OCI-LY1 (cell line): Measurements from ENCODE around the gene TMEM132C.

Source experiments
- H2AFZ ChIP-seq: fragments of 200-600 bp; sonication (generic), shearing (Covaris generic); 2 replicates; pipeline ENCODE4 v1.6.0; 2014; ENCODE audit warnings: antibody characterized with exemption, mild to moderate bottlenecking, low read length
- H3F3A ChIP-seq: fragments of 200-600 bp; sonication (generic), shearing (Covaris generic); 2 replicates; pipeline ENCODE4 v1.6.0; 2014; ENCODE audit warnings: mild to moderate bottlenecking, antibody characterized with exemption, low read length, moderate library complexity; ENCODE audit not compliant: insufficient read depth
- H3K27ac ChIP-seq: fragments of 200-600 bp; sonication (generic); 2 replicates; pipeline ENCODE4 v1.5.1; 2014; ENCODE audit warnings: low read length, mixed run types, mild to moderate bottlenecking, low read depth; ENCODE audit not compliant: poor library complexity, severe bottlenecking
- H3K27me3 ChIP-seq: fragments of 200-600 bp; sonication (generic); 2 replicates; pipeline ENCODE4 v1.6.0; 2014; ENCODE audit warnings: antibody characterized with exemption, mild to moderate bottlenecking, low read length, moderate library complexity; ENCODE audit not compliant: insufficient read depth
- H3K36me3 ChIP-seq: fragments of 200-600 bp; sonication (generic); 2 replicates; pipeline ENCODE4 v1.6.1; 2014; ENCODE audit warnings: mild to moderate bottlenecking, antibody characterized with exemption, low read length, moderate library complexity, mixed read lengths; ENCODE audit not compliant: insufficient read depth
- H3K4me1 ChIP-seq: fragments of 200-600 bp; sonication (generic); 2 replicates; pipeline ENCODE4 v1.5.1; 2014; ENCODE audit warnings: mild to moderate bottlenecking, low read length, moderate library complexity; ENCODE audit not compliant: insufficient read depth, severe bottlenecking
- H3K4me2 ChIP-seq: fragments of 200-600 bp; sonication (generic), shearing (Covaris generic); 2 replicates; pipeline ENCODE4 v1.6.1; 2014; ENCODE audit warnings: low read length
- H3K4me3 ChIP-seq: fragments of 200-600 bp; sonication (generic); 2 replicates; pipeline ENCODE4 v1.5.1; 2014; ENCODE audit warnings: low read length, low read depth, mild to moderate bottlenecking, mixed read lengths; ENCODE audit not compliant: poor library complexity, severe bottlenecking
- H3K79me2 ChIP-seq: fragments of 200-600 bp; shearing (Covaris generic); 2 replicates; pipeline ENCODE4 v1.6.1; 2016; ENCODE audit warnings: mixed run types, low read length, mixed read lengths; ENCODE audit not compliant: insufficient read depth
- H3K9ac ChIP-seq: fragments of 200-600 bp; sonication (generic), shearing (Covaris generic); 2 replicates; pipeline ENCODE4 v1.6.1; 2014; ENCODE audit warnings: mild to moderate bottlenecking, low read length, mixed read lengths
- H3K9me2 ChIP-seq: fragments of 200-600 bp; sonication (generic), shearing (Covaris generic); 2 replicates; pipeline ENCODE4 v1.6.1; 2014; ENCODE audit warnings: low read depth, mild to moderate bottlenecking, low read length, mixed read lengths
- H3K9me3 ChIP-seq: fragments of 200-600 bp; shearing (Covaris generic); 2 replicates; pipeline ENCODE4 v1.6.1; 2014; ENCODE audit warnings: low read length, mixed read lengths
- H4K20me1 ChIP-seq: fragments of 200-600 bp; sonication (generic), shearing (Covaris generic); 2 replicates; pipeline ENCODE4 v1.6.0; 2016; ENCODE audit warnings: mild to moderate bottlenecking, low read length; ENCODE audit not compliant: insufficient read depth
- EZH2 ChIP-seq: fragments of 200-600 bp; sonication (generic), shearing (Covaris generic); IDR thresholded peaks from 2 replicates; pipeline ENCODE4 v1.8.0; 2017; ENCODE audit warnings: borderline replicate concordance, mixed run types, mild to moderate bottlenecking, antibody characterized with exemption, low read length, moderate library complexity, mixed read lengths
- TF ChIP-seq, protein P1 (sequence below): fragments of 200-600 bp; sonication (generic), shearing (Covaris generic); IDR thresholded peaks from 2 replicates; pipeline ENCODE4 v1.5.1; 2017; ENCODE audit warnings: mild to moderate bottlenecking, antibody characterized with exemption, low read length, moderate library complexity, mixed read lengths

Gene TMEM132C

DNA sequence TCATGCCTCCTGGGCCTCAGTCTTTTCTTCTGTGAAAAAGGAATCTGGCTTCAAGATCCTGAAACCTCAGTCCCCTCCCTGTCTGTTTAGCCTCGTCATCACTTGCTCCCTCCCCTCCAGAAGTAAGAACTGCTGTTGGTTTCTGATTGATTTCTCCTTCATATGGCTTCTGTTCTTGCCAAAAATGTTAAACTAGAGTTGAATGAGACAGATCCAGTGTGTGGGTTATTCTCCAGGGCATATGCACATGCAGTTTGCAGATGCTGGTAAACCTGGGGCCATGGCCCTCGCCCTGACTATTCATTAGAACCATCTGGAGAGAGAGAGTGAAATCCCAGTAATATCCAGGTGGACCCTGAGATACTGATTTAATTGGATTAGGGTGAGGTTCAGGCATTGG lies 175.1 kb downstream of the TMEM132C start:
- no peaks in the 10 kb centered on the region for H3K36me3 ChIP-seq
- no peak overlapping the region for H3K4me2 ChIP-seq
- H3K79me2 ChIP-seq: no peaks in the 10 kb centered on the region
- no peak overlapping the region for H2AFZ ChIP-seq
- H3K4me3 ChIP-seq: no peak overlapping the region
- no peaks in the 10 kb centered on the region for H3F3A ChIP-seq
- H3K9ac ChIP-seq: no peak overlapping the region
- H3K27ac ChIP-seq: no peak overlapping the region
- H3K9me3 ChIP-seq: no peaks in the 10 kb centered on the region
- H3K4me1 ChIP-seq: no peaks in the 10 kb centered on the region
- H3K9me2 ChIP-seq: no peaks in the 10 kb centered on the region
- H4K20me1 ChIP-seq: no peaks in the 10 kb centered on the region
- TF ChIP-seq EZH2: no peak
- TF ChIP-seq, protein P1, sequence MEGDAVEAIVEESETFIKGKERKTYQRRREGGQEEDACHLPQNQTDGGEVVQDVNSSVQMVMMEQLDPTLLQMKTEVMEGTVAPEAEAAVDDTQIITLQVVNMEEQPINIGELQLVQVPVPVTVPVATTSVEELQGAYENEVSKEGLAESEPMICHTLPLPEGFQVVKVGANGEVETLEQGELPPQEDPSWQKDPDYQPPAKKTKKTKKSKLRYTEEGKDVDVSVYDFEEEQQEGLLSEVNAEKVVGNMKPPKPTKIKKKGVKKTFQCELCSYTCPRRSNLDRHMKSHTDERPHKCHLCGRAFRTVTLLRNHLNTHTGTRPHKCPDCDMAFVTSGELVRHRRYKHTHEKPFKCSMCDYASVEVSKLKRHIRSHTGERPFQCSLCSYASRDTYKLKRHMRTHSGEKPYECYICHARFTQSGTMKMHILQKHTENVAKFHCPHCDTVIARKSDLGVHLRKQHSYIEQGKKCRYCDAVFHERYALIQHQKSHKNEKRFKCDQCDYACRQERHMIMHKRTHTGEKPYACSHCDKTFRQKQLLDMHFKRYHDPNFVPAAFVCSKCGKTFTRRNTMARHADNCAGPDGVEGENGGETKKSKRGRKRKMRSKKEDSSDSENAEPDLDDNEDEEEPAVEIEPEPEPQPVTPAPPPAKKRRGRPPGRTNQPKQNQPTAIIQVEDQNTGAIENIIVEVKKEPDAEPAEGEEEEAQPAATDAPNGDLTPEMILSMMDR: no peak
- no peaks in the 10 kb centered on the region for H3K27me3 ChIP-seq

- no peaks in the 10 kb centered on the region for H3K79me2 ChIP-seq
- H3K9me3 ChIP-seq: no peaks in the 10 kb centered on the region
- H3K27ac ChIP-seq: no peak overlapping the region
- H3K9ac ChIP-seq: no peak overlapping the region
- TF ChIP-seq, protein P1: no peak
- TF ChIP-seq EZH2: no peak
- H3K27me3 ChIP-seq: no peaks in the 10 kb centered on the region
- H3K4me1 ChIP-seq: no peaks in the 10 kb centered on the region
- no peak overlapping the region for H2AFZ ChIP-seq
- H3F3A ChIP-seq: no peaks in the 10 kb centered on the region
- H4K20me1 ChIP-seq: no peaks in the 10 kb centered on the region
- H3K4me3 ChIP-seq: no peak overlapping the region
- no peaks in the 10 kb centered on the region for H3K36me3 ChIP-seq
- H3K4me2 ChIP-seq: no peak overlapping the region
- no peaks in the 10 kb centered on the region for H3K9me2 ChIP-seq
These were observed 177.6 kb downstream of the TMEM132C start for GRCh38 chr12:128444598-128444997.

- Histone ChIP-seq H3K9ac (no peak overlapping the region), H3K36me3 (no peaks in the 10 kb centered on the region), H3K9me2 (no peaks in the 10 kb centered on the region), H3K27me3 (no peaks in the 10 kb centered on the region), H3K4me2 (no peak overlapping the region), H2AFZ (no peak overlapping the region), H3K79me2 (no peaks in the 10 kb centered on the region), H3K9me3 (no peaks in the 10 kb centered on the region), H4K20me1 (no peaks in the 10 kb centered on the region), H3F3A (no peaks in the 10 kb centered on the region), H3K4me3 (no peak overlapping the region), H3K4me1 (no peaks in the 10 kb centered on the region), H3K27ac (no peak overlapping the region)
- no peak for TF ChIP-seq EZH2
- TF ChIP-seq, protein P1: no peak
These were observed 178.6 kb downstream of the TMEM132C start for GRCh38 chr12:128445415-128446127.
